Measurements from ENCODE around the gene PTPRK. TPM values are rescaled to one million over a fixed set of nuclear protein-coding genes. Genes with fewer than 3 reads are reported as not detected.

PTPRK gene
- total RNA-seq (2016; rRNA removed; fragmentation: Illumina TruSeq; extraction: Trizol), result 52.4 and 98.3 TPM in 2 replicates
- 29.7 and 32.9 TPM in 2 replicates for total RNA-seq (2016; cell fraction: cytosol; rRNA removed; fragmentation: Illumina TruSeq; extraction: Trizol; ENCODE audit: low read depth)
- total RNA-seq (2016; cell fraction: insoluble cytoplasmic fraction; rRNA removed; fragmentation: Illumina TruSeq; extraction: Trizol), result 47.0 and 86.4 TPM in 2 replicates
- 36.9 and 39.5 TPM in 2 replicates for total RNA-seq (2016; cell fraction: membrane; rRNA removed; fragmentation: Illumina TruSeq; extraction: Trizol)
- 243 and 259 TPM in 2 replicates for total RNA-seq (2016; cell fraction: nucleus; rRNA removed; fragmentation: Illumina TruSeq; extraction: Trizol)
- polyA plus RNA-seq (2011; rRNA removed), result 40.0 and 43.6 TPM in 2 replicates
- polyA plus RNA-seq (2011; cell fraction: cytosol; rRNA removed), result 26.4 and 36.1 TPM in 2 replicates
- polyA plus RNA-seq (2011; cell fraction: nucleus; rRNA removed), result 57.3 and 62.4 TPM in 2 replicates
- 74.2 and 81.5 TPM in 2 replicates for polyA plus RNA-seq (2012)
- 14.1 and 16.7 TPM in 2 replicates for polyA plus RNA-seq (2016; cell fraction: cytosol; fragmentation: Illumina TruSeq; extraction: Trizol; ENCODE audit: low read depth)
- 36.4 and 38.2 TPM in 2 replicates for polyA plus RNA-seq (2016; cell fraction: insoluble cytoplasmic fraction; fragmentation: Illumina TruSeq; extraction: Trizol; ENCODE audit: low read depth)
- 17.6 and 19.0 TPM in 2 replicates for polyA plus RNA-seq (2016; cell fraction: membrane; fragmentation: Illumina TruSeq; extraction: Trizol; ENCODE audit: low read depth)
- polyA plus RNA-seq (2016; cell fraction: nucleus; fragmentation: Illumina TruSeq; extraction: Trizol; ENCODE audit: insufficient read depth, low read depth), result 68.4 and 81.3 TPM in 2 replicates
- 19.5 and 154 TPM in 2 replicates for polyA minus RNA-seq (2011; rRNA and poly(A)+ RNA removed; ENCODE audit: low replicate concordance)
- polyA minus RNA-seq (2011; cell fraction: cytosol; rRNA and poly(A)+ RNA removed), result 69.6 and 97.5 TPM in 2 replicates
- 726 and 816 TPM in 2 replicates for polyA minus RNA-seq (2011; cell fraction: nucleus; rRNA and poly(A)+ RNA removed)
- percentile 97 among the genes with signal in this experiment for Bru-seq, nascent RNA
- BruChase-seq, experiment 1, labeled RNA remaining after a 6-hour chase, result percentile 81 among the genes with signal in this experiment
- percentile 86 among the genes with signal in this experiment for BruChase-seq, experiment 2, labeled RNA remaining after a 2-hour chase
- long read RNA-seq, experiment 1, full-length matches to known transcripts, result 18 of 33 reads
- long read RNA-seq, experiment 1, partial matches to known transcripts, result 6 of 33 reads
- long read RNA-seq, experiment 1, other reads (novel, unspliced or antisense), result 9 of 33 reads
- long read RNA-seq, experiment 2, full-length matches to known transcripts, result 40 of 249 reads
- long read RNA-seq, experiment 2, partial matches to known transcripts, result 32 of 249 reads
- long read RNA-seq, experiment 2, other reads (novel, unspliced or antisense), result 177 of 249 reads

DNA sequence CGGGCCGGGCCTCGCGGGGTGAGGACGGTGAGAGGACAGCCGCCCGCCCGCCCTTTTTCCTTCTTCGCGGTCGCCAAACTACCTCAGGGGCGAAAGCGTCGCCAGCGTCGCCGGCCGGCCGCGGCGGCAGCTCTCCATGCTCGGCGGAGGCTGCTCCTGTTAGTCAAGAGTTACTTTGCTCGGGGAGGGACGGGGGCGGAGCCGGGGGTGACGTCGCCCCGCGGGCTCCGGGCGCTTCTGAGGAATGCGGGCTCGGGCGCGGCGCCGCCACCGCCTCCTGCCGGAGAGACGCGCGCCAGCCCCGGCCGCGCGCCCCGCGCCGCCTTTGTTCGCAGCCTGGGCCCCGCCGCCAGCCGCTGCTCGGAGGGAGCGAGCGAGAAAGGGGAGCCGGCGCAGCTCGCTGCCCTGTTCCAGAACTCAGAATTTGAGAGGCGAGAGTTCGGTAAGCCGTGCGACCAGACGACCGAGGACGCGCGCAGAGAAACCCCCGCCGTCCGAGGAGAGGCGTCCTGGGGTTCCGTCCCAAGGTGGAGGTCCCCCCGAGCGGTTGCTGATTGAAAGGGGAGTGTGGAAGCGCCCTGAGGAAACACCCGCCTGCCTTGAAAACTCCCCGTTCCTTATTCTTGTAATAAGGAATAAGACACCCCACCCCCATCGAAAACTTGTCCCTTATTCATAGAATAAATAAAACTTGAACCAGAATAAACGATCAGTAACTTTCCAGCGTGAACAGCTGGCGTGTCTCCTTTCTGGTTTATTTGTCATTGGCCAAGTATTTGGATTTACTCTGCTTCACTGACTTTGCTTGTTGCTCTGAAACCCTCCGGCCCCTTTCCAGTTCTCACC lies at the start of gene PTPRK:
Gene PTPRK, minus strand, starts transcription at position 164 of the 846 bp plus-strand sequence. CDS start 241 bp downstream, outside the sequence.
- H3K27me3 ChIP-seq (ENCODE audit: control insufficient read depth in 1 of 2, insufficient read depth in 2 of 2, low read length in 2 of 2), result no peaks in the 10 kb centered on the region; a peak in 1 of 5 replicates
- no peaks in the 10 kb centered on the region; a peak in 1 of 5 replicates for H3K36me3 ChIP-seq (replicated peaks in 1 of 2; ENCODE audit: control insufficient read depth in 1 of 2, insufficient read depth in 2 of 2, low read length in 2 of 2)
- peak within 1 kb of the TSS; percentile 66 for H2AFZ ChIP-seq (ENCODE audit: low read length)
- ChIA-PET CTCF (ENCODE audit: low intra/inter-chr PET ratio, low total read pairs) (no interaction called here), POLR2A (interaction anchor here (0.8 to 6.1 kb wide), 10 partner anchors 9 to 458 kb away, joined by 3 to 134 read pairs (median 6); no protein-coding TSS in a partner anchor)
- TSS peak; percentile 89 for BruUV-seq (replicated peaks)
- H3K4me3 ChIP-seq (replicated peaks in 1 of 3; ENCODE audit: insufficient read depth in 1 of 3, low read depth in 2 of 3, low read length in 3 of 3), result peak within 1 kb of the TSS; percentile 74 to 98 (median 97)
- peak within 1 kb of the TSS; percentile 95 for H3K9ac ChIP-seq (ENCODE audit: insufficient read depth, low read depth, low read length)
- intact Hi-C loops (cut with micrococcal nuclease; ENCODE audit: unreplicated experiment), result loop anchor here (1.0 to 10.0 kb wide), 5 partner anchors 11 to 783 kb away; no protein-coding TSS in a partner anchor
- FAIRE-seq, result no peak
- peaks cover 17% of the 10 kb centered on the region for H4K20me1 ChIP-seq (ENCODE audit: insufficient read depth, low read length)
- in situ Hi-C loops (cut with HindIII; ENCODE audit: extremely low pct_ligation_motif_present, low pct_unique_long_range_greater_than_20kb), result no loop called here
- peak within 1 kb of the TSS; percentile 88 for H3K4me2 ChIP-seq (ENCODE audit: low read depth, low read length)
- peaks cover 53% of the 10 kb centered on the region for H3K4me1 ChIP-seq (ENCODE audit: insufficient read depth, low read length)
- H3K9me3 ChIP-seq (ENCODE audit: low read length), result no peaks in the 10 kb centered on the region
- peak within 1 kb of the TSS; percentile 93 for H3K27ac ChIP-seq (ENCODE audit: extremely low read length, insufficient read depth, low read length)
- peak; percentile 80 for ATAC-seq
- H3K79me2 ChIP-seq (ENCODE audit: insufficient read depth, low read length), result peaks cover 46% of the 10 kb centered on the region
- peak; percentile 90 for DNase-seq (ENCODE audit: low spot score)
- WGBS (ENCODE audit: low lambda C conversion rate), result 1% methylated on average over 37 of the region's 85 CpGs
- TF ChIP-seq CEBPB (IDR thresholded peaks at IDR 0.05; ENCODE audit: borderline replicate concordance, low read depth, low read length) (no peak), SP1 (IDR thresholded peaks at IDR 0.05) (no peak), SP1 (CRISPR knock-in tag; IDR thresholded peaks at IDR 0.05) (peak; percentile 45; the same call in 1 of the 2 replicates)
- TF ChIP-seq, protein P1, sequence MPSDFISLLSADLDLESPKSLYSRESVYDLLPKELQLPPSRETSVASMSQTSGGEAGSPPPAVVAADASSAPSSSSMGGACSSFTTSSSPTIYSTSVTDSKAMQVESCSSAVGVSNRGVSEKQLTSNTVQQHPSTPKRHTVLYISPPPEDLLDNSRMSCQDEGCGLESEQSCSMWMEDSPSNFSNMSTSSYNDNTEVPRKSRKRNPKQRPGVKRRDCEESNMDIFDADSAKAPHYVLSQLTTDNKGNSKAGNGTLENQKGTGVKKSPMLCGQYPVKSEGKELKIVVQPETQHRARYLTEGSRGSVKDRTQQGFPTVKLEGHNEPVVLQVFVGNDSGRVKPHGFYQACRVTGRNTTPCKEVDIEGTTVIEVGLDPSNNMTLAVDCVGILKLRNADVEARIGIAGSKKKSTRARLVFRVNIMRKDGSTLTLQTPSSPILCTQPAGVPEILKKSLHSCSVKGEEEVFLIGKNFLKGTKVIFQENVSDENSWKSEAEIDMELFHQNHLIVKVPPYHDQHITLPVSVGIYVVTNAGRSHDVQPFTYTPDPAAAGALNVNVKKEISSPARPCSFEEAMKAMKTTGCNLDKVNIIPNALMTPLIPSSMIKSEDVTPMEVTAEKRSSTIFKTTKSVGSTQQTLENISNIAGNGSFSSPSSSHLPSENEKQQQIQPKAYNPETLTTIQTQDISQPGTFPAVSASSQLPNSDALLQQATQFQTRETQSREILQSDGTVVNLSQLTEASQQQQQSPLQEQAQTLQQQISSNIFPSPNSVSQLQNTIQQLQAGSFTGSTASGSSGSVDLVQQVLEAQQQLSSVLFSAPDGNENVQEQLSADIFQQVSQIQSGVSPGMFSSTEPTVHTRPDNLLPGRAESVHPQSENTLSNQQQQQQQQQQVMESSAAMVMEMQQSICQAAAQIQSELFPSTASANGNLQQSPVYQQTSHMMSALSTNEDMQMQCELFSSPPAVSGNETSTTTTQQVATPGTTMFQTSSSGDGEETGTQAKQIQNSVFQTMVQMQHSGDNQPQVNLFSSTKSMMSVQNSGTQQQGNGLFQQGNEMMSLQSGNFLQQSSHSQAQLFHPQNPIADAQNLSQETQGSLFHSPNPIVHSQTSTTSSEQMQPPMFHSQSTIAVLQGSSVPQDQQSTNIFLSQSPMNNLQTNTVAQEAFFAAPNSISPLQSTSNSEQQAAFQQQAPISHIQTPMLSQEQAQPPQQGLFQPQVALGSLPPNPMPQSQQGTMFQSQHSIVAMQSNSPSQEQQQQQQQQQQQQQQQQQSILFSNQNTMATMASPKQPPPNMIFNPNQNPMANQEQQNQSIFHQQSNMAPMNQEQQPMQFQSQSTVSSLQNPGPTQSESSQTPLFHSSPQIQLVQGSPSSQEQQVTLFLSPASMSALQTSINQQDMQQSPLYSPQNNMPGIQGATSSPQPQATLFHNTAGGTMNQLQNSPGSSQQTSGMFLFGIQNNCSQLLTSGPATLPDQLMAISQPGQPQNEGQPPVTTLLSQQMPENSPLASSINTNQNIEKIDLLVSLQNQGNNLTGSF (CRISPR knock-in tag; IDR thresholded peaks at IDR 0.05), result no peak
- TF ChIP-seq, protein P2, sequence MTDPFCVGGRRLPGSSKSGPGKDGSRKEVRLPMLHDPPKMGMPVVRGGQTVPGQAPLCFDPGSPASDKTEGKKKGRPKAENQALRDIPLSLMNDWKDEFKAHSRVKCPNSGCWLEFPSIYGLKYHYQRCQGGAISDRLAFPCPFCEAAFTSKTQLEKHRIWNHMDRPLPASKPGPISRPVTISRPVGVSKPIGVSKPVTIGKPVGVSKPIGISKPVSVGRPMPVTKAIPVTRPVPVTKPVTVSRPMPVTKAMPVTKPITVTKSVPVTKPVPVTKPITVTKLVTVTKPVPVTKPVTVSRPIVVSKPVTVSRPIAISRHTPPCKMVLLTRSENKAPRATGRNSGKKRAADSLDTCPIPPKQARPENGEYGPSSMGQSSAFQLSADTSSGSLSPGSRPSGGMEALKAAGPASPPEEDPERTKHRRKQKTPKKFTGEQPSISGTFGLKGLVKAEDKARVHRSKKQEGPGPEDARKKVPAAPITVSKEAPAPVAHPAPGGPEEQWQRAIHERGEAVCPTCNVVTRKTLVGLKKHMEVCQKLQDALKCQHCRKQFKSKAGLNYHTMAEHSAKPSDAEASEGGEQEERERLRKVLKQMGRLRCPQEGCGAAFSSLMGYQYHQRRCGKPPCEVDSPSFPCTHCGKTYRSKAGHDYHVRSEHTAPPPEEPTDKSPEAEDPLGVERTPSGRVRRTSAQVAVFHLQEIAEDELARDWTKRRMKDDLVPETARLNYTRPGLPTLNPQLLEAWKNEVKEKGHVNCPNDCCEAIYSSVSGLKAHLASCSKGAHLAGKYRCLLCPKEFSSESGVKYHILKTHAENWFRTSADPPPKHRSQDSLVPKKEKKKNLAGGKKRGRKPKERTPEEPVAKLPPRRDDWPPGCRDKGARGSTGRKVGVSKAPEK (CRISPR knock-in tag; IDR thresholded peaks at IDR 0.05; ENCODE audit: borderline replicate concordance), result no peak
- TF ChIP-seq, protein P3, sequence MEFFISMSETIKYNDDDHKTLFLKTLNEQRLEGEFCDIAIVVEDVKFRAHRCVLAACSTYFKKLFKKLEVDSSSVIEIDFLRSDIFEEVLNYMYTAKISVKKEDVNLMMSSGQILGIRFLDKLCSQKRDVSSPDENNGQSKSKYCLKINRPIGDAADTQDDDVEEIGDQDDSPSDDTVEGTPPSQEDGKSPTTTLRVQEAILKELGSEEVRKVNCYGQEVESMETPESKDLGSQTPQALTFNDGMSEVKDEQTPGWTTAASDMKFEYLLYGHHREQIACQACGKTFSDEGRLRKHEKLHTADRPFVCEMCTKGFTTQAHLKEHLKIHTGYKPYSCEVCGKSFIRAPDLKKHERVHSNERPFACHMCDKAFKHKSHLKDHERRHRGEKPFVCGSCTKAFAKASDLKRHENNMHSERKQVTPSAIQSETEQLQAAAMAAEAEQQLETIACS (CRISPR knock-in tag; IDR thresholded peaks at IDR 0.05), result peak; percentile 87

All from HepG2 (cell line).